ENCODE results near the gene ARL15. TPM values are rescaled to one million over a fixed set of nuclear protein-coding genes. Genes with fewer than 3 reads are reported as not detected.

ARL15 gene
- total RNA-seq, 2 donors from 2014 or later: 14.3 to 24.1 TPM

- Histone ChIP-seq H3K4me3 (no peak overlapping the region), H3K4me1 (no peaks in the 10 kb centered on the region), H3K9me3 (no peaks in the 10 kb centered on the region), H3K27ac (no peak overlapping the region), H3K36me3 (replicated peaks in 1 of 2; ENCODE audit: insufficient read depth in 1 of 2, low read depth in 2 of 2) (no peaks in the 10 kb centered on the region), H3K27me3 (no peaks in the 10 kb centered on the region)
- TF ChIP-seq POLR2A (IDR thresholded peaks at IDR 0.05) (no peak), CTCF (IDR thresholded peaks at IDR 0.05) (no peak)
- 78 to 88% methylated on average over 2 of the region's 2 CpGs for WGBS, 2 donors
- ATAC-seq (no peak), DNase-seq (no peak)
- intact Hi-C loops (cut with DNase I): no loop called here
These were observed 222.9 kb downstream of the ARL15 start for GRCh38 chr5:54087436-54087835.

DNA sequence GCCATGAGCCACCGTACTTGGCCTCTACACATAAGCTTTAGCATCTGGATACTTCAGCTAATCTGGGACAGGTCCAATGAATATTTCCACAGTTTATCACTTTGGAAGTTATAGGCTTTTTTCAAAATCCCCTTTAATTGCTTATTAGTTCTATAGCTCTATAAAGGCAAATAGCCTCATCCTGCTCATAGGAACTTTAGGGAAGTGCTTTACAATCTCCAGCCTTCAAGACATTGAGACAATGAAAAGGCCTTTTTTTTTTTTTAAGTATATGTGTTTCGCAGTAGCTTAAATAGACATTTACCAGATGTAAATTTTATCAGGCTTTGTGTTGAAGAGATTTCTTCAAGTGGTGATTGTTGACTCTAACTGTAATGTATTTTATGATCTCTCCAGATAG, 224.2 kb downstream of the ARL15 start:
- 98 to 99% methylated on average over 2 of the region's 2 CpGs for WGBS, 2 donors
- H3K4me3 ChIP-seq: no peak overlapping the region
- H3K27me3 ChIP-seq: no peaks in the 10 kb centered on the region
- no peak overlapping the region for H3K27ac ChIP-seq
- no peaks in the 10 kb centered on the region for H3K9me3 ChIP-seq
- DNase-seq (no peak), ATAC-seq (no peak)
- no peaks in the 10 kb centered on the region for H3K36me3 ChIP-seq (replicated peaks in 1 of 2; ENCODE audit: insufficient read depth in 1 of 2, low read depth in 2 of 2)
- no peaks in the 10 kb centered on the region for H3K4me1 ChIP-seq
- no peak for TF ChIP-seq CTCF (IDR thresholded peaks at IDR 0.05)
- TF ChIP-seq POLR2A (IDR thresholded peaks at IDR 0.05): no peak
- intact Hi-C loops (cut with DNase I): no loop called here

DNA sequence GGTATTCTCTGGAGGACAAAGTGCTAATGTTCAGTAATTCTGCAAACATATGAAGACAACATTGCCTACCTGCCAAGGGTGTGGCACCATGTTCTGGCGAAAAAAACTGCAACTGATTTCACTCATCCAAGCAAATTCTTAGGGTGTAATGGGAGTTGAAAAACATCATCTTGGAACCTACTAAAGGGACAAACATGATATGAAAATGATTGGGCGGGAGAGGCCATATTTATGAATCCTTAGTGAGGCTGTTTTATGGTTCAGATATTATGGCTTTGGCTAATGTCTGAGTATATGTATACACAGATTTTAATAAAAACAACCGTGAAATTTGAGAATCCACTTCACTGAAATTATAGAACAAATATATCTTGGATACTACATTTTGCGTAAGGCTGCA, 225.7 kb downstream of the ARL15 start:
- intact Hi-C loops (cut with DNase I): no loop called here
- 95 to 96% methylated on average over 4 of the region's 4 CpGs for WGBS, 2 donors
- no peak for ATAC-seq
- Histone ChIP-seq H3K27me3 (no peaks in the 10 kb centered on the region), H3K27ac (no peak overlapping the region), H3K4me3 (no peak overlapping the region), H3K9me3 (no peaks in the 10 kb centered on the region), H3K36me3 (replicated peaks in 1 of 2; ENCODE audit: insufficient read depth in 1 of 2, low read depth in 2 of 2) (no peaks in the 10 kb centered on the region), H3K4me1 (no peaks in the 10 kb centered on the region)
- TF ChIP-seq POLR2A (IDR thresholded peaks at IDR 0.05) (no peak), CTCF (IDR thresholded peaks at IDR 0.05) (no peak)
- no peak for DNase-seq

- no peaks in the 10 kb centered on the region for H3K27me3 ChIP-seq
- DNase-seq (no peak), ATAC-seq (no peak)
- intact Hi-C loops (cut with DNase I): no loop called here
- no peak for TF ChIP-seq CTCF (IDR thresholded peaks at IDR 0.05)
- TF ChIP-seq POLR2A (IDR thresholded peaks at IDR 0.05): no peak
- H3K36me3 ChIP-seq (replicated peaks in 1 of 2; ENCODE audit: insufficient read depth in 1 of 2, low read depth in 2 of 2): no peaks in the 10 kb centered on the region
- H3K27ac ChIP-seq: no peak overlapping the region
- H3K9me3 ChIP-seq: no peaks in the 10 kb centered on the region
- no peaks in the 10 kb centered on the region for H3K4me1 ChIP-seq
- WGBS, 2 donors: 54 to 58% methylated on average over 3 of the region's 3 CpGs
- no peak overlapping the region for H3K4me3 ChIP-seq
These were observed 226.5 kb downstream of the ARL15 start for GRCh38 chr5:54083851-54084250.

- intact Hi-C loops (cut with DNase I): no loop called here
These were observed 227.1 kb downstream of the ARL15 start for GRCh38 chr5:54083245-54083644.

More at GRCh38 chr5:54083245-54083644, 227.1 kb downstream of the ARL15 start:
- no peaks in the 10 kb centered on the region for H3K4me1 ChIP-seq
- H3K9me3 ChIP-seq: no peaks in the 10 kb centered on the region
- H3K4me3 ChIP-seq: no peak overlapping the region
- DNase-seq: no peak
- ATAC-seq: no peak
- H3K36me3 ChIP-seq (replicated peaks in 1 of 2; ENCODE audit: insufficient read depth in 1 of 2, low read depth in 2 of 2): no peaks in the 10 kb centered on the region
- H3K27me3 ChIP-seq: no peaks in the 10 kb centered on the region
- H3K27ac ChIP-seq: no peak overlapping the region
- WGBS, 2 donors: 96 to 97% methylated on average over 1 of the region's 1 CpG
- TF ChIP-seq CTCF (IDR thresholded peaks at IDR 0.05) (no peak), POLR2A (IDR thresholded peaks at IDR 0.05) (no peak)
